Adrenal gland (tissue), 12 donors: ENCODE results near the gene RASD2. TPM values are rescaled to one million over a fixed set of nuclear protein-coding genes. Genes with fewer than 3 reads are reported as not detected.

ENCODE experiments used
- DNase-seq, 7 donors: peaks; one replicate each; pipeline ENCODE4 v3.0.0-alpha.2; 2019 to 2020
- H3K27ac ChIP-seq, 5 donors: fragments of 200-600 bp; sonication (generic) in 4 of 5; 1 replicate in 3 of 5; 2 replicates in 2 of 5; pipeline versions ENCODE4 v1.5.1 to v1.8.0; 2016 to 2020; ENCODE audit warnings: mild to moderate bottlenecking in 1 of 5
- H3K27me3 ChIP-seq: fragments of 200-600 bp; 2 replicates; pipeline ENCODE4 v1.8.0; 2021
- H3K36me3 ChIP-seq, 2 donors: fragments of 200-600 bp; replicated peaks in 1 of 2; 1 replicate in 1 of 2; 2 replicates in 1 of 2; pipeline versions ENCODE4 v1.5.1 to v1.8.0; 2018 to 2022
- H3K4me1 ChIP-seq, 2 donors: fragments of 200-600 bp; replicated peaks in 1 of 2; 1 replicate in 1 of 2; 2 replicates in 1 of 2; pipeline versions ENCODE4 v1.5.1 to v1.8.0; 2018 to 2021
- H3K4me3 ChIP-seq, 4 donors: fragments of 200-600 bp; sonication (generic) in 3 of 4; one replicate each; pipeline ENCODE4 v1.5.1; 2016 to 2018
- H3K9me3 ChIP-seq, 3 donors: fragments of 200-600 bp; sonication (generic) in 1 of 3; replicated peaks in 1 of 3; 1 replicate in 2 of 3; 2 replicates in 1 of 3; pipeline versions ENCODE4 v1.5.1 to v1.8.0; 2016 to 2021
- CTCF ChIP-seq, 6 experiments: fragments of 450-650 bp in 4 of 6; fragments of 200-600 bp in 2 of 6; sonication (generic) in 1 of 6; IDR thresholded peaks; 1 replicate in 5 of 6; 2 replicates in 1 of 6; pipeline versions ENCODE4 v1.5.1 to v1.8.0; 2016 to 2021; ENCODE audit warnings: antibody characterized with exemption in 6 of 6, mild to moderate bottlenecking in 2 of 6, moderate library complexity in 1 of 6
- POLR2A ChIP-seq, 2 donors: fragments of 450-650 bp; IDR thresholded peaks; one replicate each; pipeline ENCODE4 v1.6.1; 2017; ENCODE audit warnings: antibody characterized with exemption in 2 of 2, mild to moderate bottlenecking in 2 of 2, moderate library complexity in 1 of 2
- WGBS, 4 donors: extraction: QIAGEN DNeasy Blood & Tissue Kit in 2 of 4; methylation state at CpG; one replicate each; pipeline versions ENCODE4 v1.1.5 to v1.1.7; 2013 to 2017; 5-methylcytosine and 5-hydroxymethylcytosine counted together
- intact Hi-C, 2 donors: fragments of 100-400 bp; cut with DNase I; formaldehyde crosslinking; loops; one replicate each; pipeline versions ENCODE4 v1.14.1 to v1.15.0; 2022 to 2023
- polyA plus RNA-seq, 3 donors: library from polyadenylated mRNA; stranded (reverse); fragments of 200-250 nt in 2 of 3; fragments of 350-450 nt in 1 of 3; fragmentation: Illumina TruSeq in 1 of 3; extraction: RNeasy Lipid Tissue Mini Kit (QIAGEN cat#74804) in 1 of 3; gene quantifications; one replicate each; pipeline ENCODE4 v1.2.3, GENCODE V29; 2013 to 2014
- total RNA-seq, 9 donors: library from RNA; depleted of rRNA in 4 of 9; stranded (reverse); fragments of >200 nt in 4 of 9; fragments of 120-200 nt in 1 of 9; fragmentation: NEBNext Ultra II Directional in 1 of 9; extraction: Animal tissue kit (Norgen Biotek cat#: 25700) in 1 of 9; gene quantifications; one replicate each; pipeline versions ENCODE4 v1.1.0 to v1.2.4, GENCODE V29; 2013 to 2023
- donor health status: healthy with polysubstance abuse.
- donor health status: Bipolar disorder and iron deficiency.
- donor health status: DM: yes; HTN: yes; CAD: no.
- donor health status: DM: no; HTN: no; CAD: no.
- donor health status: DM: no; HTN: no; CAD: no.
- donor health status: DM: yes; HTN: yes; CAD: no.

Gene RASD2
- total and polyA plus RNA-seq, 12 donors: 0.06 to 10.4 (median 3.4) TPM

GRCh38 chr22:35525687-35526332, 14.8 kb upstream of the RASD2 start:
- H3K9me3 ChIP-seq: no peaks in the 10 kb centered on the region
- 87 to 92% (median 89%) methylated on average over 11 to 12 of the region's 12 CpGs for WGBS, 4 donors
- intact Hi-C loops: no loop called here
- H3K27ac ChIP-seq: no peak overlapping the region
- H3K4me1 ChIP-seq: peaks cover 4 to 14% of the 10 kb centered on the region in 2 donors
- no peak for DNase-seq
- no peak overlapping the region for H3K4me3 ChIP-seq
- TF ChIP-seq POLR2A (IDR thresholded peaks at IDR 0.05) (no peak), CTCF (IDR thresholded peaks at IDR 0.05) (no peak)
- no peaks in the 10 kb centered on the region for H3K36me3 ChIP-seq
- no peaks in the 10 kb centered on the region for H3K27me3 ChIP-seq

GRCh38 chr22:35526333-35526979, 14.2 kb upstream of the RASD2 start:
- Histone ChIP-seq H3K36me3 (no peaks in the 10 kb centered on the region), H3K9me3 (no peaks in the 10 kb centered on the region), H3K4me3 (no peak overlapping the region), H3K4me1 (peaks cover 4 to 11% of the 10 kb centered on the region in 2 donors), H3K27me3 (no peaks in the 10 kb centered on the region), H3K27ac (no peak overlapping the region)
- TF ChIP-seq CTCF (IDR thresholded peaks at IDR 0.05) (no peak), POLR2A (IDR thresholded peaks at IDR 0.05) (no peak)
- intact Hi-C loops: no loop called here
- WGBS, 4 donors: 87 to 97% (median 89%) methylated on average over 12 of the region's 12 CpGs
- DNase-seq: no peak

- H3K36me3 ChIP-seq: no peaks in the 10 kb centered on the region
- H3K4me1 ChIP-seq: no peaks in the 10 kb centered on the region
- DNase-seq: no peak
- H3K27ac ChIP-seq: no peak overlapping the region
- 86 to 100% (median 91%) methylated on average over 2 of the region's 2 CpGs for WGBS, 4 donors
- TF ChIP-seq CTCF (IDR thresholded peaks at IDR 0.05) (no peak), POLR2A (IDR thresholded peaks at IDR 0.05) (no peak)
- H3K9me3 ChIP-seq: no peaks in the 10 kb centered on the region
- no peak overlapping the region for H3K4me3 ChIP-seq
- no peaks in the 10 kb centered on the region for H3K27me3 ChIP-seq
- intact Hi-C loops: no loop called here
Measured at GRCh38 chr22:35528927-35529326, 11.7 kb upstream of the RASD2 start.

- no peak for DNase-seq
- H3K36me3 ChIP-seq: no peaks in the 10 kb centered on the region
- intact Hi-C loops: no loop called here
- WGBS, 4 donors: 89 to 97% (median 90%) methylated on average over 4 of the region's 4 CpGs
- no peaks in the 10 kb centered on the region for H3K9me3 ChIP-seq
- TF ChIP-seq CTCF (IDR thresholded peaks at IDR 0.05) (no peak), POLR2A (IDR thresholded peaks at IDR 0.05) (no peak)
- peaks cover 0 to under 1% of the 10 kb centered on the region in 2 donors for H3K4me1 ChIP-seq
- H3K4me3 ChIP-seq: no peak overlapping the region
- H3K27me3 ChIP-seq: no peaks in the 10 kb centered on the region
- no peak overlapping the region for H3K27ac ChIP-seq
Measured at GRCh38 chr22:35530700-35531099, 9.9 kb upstream of the RASD2 start.
